IMR-90 (cell line): ENCODE results near the gene ZNF385C. TPM values are rescaled to one million over a fixed set of nuclear protein-coding genes. Genes with fewer than 3 reads are reported as not detected.

Experiments
- ATAC-seq: fragments of 200-7000 bp; cut with Tn5 transposase; 2 replicates; pipeline ENCODE4 v1.9.1; 2020; ENCODE audit warnings: low read depth, mild to moderate bottlenecking, moderate library complexity
- BruUV-seq: library from RNA; stranded (reverse); fragments of 400-500 nt; replicated peaks from 2 replicates; lab custom pipeline; 2021; lab: Mats Ljungman, UMichigan
- CTCF ChIA-PET: fragments of 300-600 bp; formaldehyde crosslinking; extraction: SDS; loops from one replicate; lab custom pipeline; 2021; ENCODE audit warnings: antibody characterized with exemption; lab: Yijun Ruan, JAX
- POLR2A ChIA-PET: fragments of 300-600 bp; sonication (Branson Sonifier 250); formaldehyde crosslinking; loops from one replicate; lab custom pipeline; 2022; ENCODE audit warnings: antibody characterized with exemption; ENCODE audit not compliant: unreplicated experiment; lab: Charles Lee
- DNase-seq: peaks from one replicate; pipeline ENCODE4 v3.0.0; 2013
- H2AFZ ChIP-seq: replicated peaks from 2 replicates; pipeline ENCODE3; 2013; ENCODE audit warnings: low read length, mild to moderate bottlenecking; ENCODE audit not compliant: poor library complexity
- H2AK5ac ChIP-seq: 2 replicates; pipeline ENCODE4 v1.6.1; 2013; ENCODE audit warnings: low read depth, low read length, inconsistent platforms
- H2AK9ac ChIP-seq: replicated peaks from 2 replicates; pipeline ENCODE3; 2013; ENCODE audit warnings: mild to moderate bottlenecking, low read depth, low read length, moderate library complexity; ENCODE audit not compliant: poor library complexity
- H2BK120ac ChIP-seq: 2 replicates; pipeline ENCODE4 v1.6.1; 2013; ENCODE audit warnings: low read depth, low read length, inconsistent platforms
- H2BK15ac ChIP-seq: 3 replicates; pipeline ENCODE4 v1.6.1; 2013; ENCODE audit warnings: low read depth, low read length, inconsistent platforms
- H2BK20ac ChIP-seq: 2 replicates; pipeline ENCODE4 v1.6.1; 2013; ENCODE audit warnings: low read depth, mild to moderate bottlenecking, inconsistent platforms, low read length, moderate library complexity
- H2BK5ac ChIP-seq: 2 replicates; pipeline ENCODE4 v1.6.1; 2013; ENCODE audit warnings: mild to moderate bottlenecking, low read depth, low read length, inconsistent platforms; ENCODE audit not compliant: poor library complexity, severe bottlenecking
- H3K14ac ChIP-seq: replicated peaks from 2 replicates; pipeline ENCODE4 v1.6.1; 2013; ENCODE audit warnings: low read depth, low read length, inconsistent platforms
- H3K18ac ChIP-seq: 2 replicates; pipeline ENCODE4 v1.6.1; 2013; ENCODE audit warnings: low read depth, low read length, control low read depth
- H3K23ac ChIP-seq: 2 replicates; pipeline ENCODE4 v1.6.1; 2013; ENCODE audit warnings: low read depth, low read length, inconsistent platforms
- H3K27ac ChIP-seq: 2 replicates; pipeline ENCODE4 v1.5.1; 2013; ENCODE audit warnings: mild to moderate bottlenecking, control low read depth, low read length; ENCODE audit not compliant: insufficient read depth
- H3K27me3 ChIP-seq: 2 replicates; pipeline ENCODE4 v1.6.1; 2013; ENCODE audit warnings: low read length; ENCODE audit not compliant: control insufficient read depth, insufficient read depth
- H3K36me3 ChIP-seq: 2 replicates; pipeline ENCODE4 v1.6.1; 2013; ENCODE audit warnings: low read length, mixed read lengths; ENCODE audit not compliant: control insufficient read depth, insufficient read depth
- H3K4ac ChIP-seq: 2 replicates; pipeline ENCODE4 v1.6.1; 2013; ENCODE audit warnings: low read depth, low read length, inconsistent platforms
- H3K4me1 ChIP-seq: 2 replicates; pipeline ENCODE4 v1.6.1; 2013; ENCODE audit warnings: low read length, mixed read lengths; ENCODE audit not compliant: control insufficient read depth, insufficient read depth
- H3K4me2 ChIP-seq: 2 replicates; pipeline ENCODE4 v1.6.1; 2013; ENCODE audit warnings: low read depth, mild to moderate bottlenecking, control low read depth, low read length, moderate library complexity
- H3K4me3 ChIP-seq: 2 replicates; pipeline ENCODE4 v1.5.1; 2013; ENCODE audit warnings: low read depth, mild to moderate bottlenecking, control low read depth, low read length, moderate library complexity; ENCODE audit not compliant: insufficient read depth
- H3K56ac ChIP-seq: 2 replicates; pipeline ENCODE4 v1.6.1; 2013; ENCODE audit warnings: low read length, inconsistent platforms; ENCODE audit not compliant: insufficient read depth; ENCODE audit errors: extremely low read depth
- H3K79me1 ChIP-seq, 2 experiments: 2 replicates each; pipeline ENCODE4 v1.6.1; 2013; ENCODE audit warnings: low read length in 2 of 2, inconsistent platforms in 1 of 2, low read depth in 1 of 2
- H3K9ac ChIP-seq: 2 replicates; pipeline ENCODE4 v1.6.1; 2013; ENCODE audit warnings: low read depth, low read length, control low read depth
- H3K9me1 ChIP-seq: 2 replicates; pipeline ENCODE4 v1.6.1; 2013; ENCODE audit warnings: low read length, inconsistent platforms; ENCODE audit not compliant: insufficient read depth
- H3K9me3 ChIP-seq: 2 replicates; pipeline ENCODE4 v1.6.1; 2013; ENCODE audit warnings: low read length; ENCODE audit not compliant: control insufficient read depth, insufficient read depth
- H4K20me1 ChIP-seq: 2 replicates; pipeline ENCODE4 v1.6.1; 2013; ENCODE audit warnings: low read length, inconsistent platforms; ENCODE audit not compliant: insufficient read depth
- H4K5ac ChIP-seq: 2 replicates; pipeline ENCODE4 v1.6.1; 2013; ENCODE audit warnings: mild to moderate bottlenecking, low read depth, low read length, control low read depth
- H4K8ac ChIP-seq, 2 experiments: 2 replicates each; pipeline ENCODE4 v1.6.1; 2013; ENCODE audit warnings: low read depth in 2 of 2, low read length in 2 of 2, control low read depth in 1 of 2, inconsistent platforms in 1 of 2
- H4K91ac ChIP-seq: 2 replicates; pipeline ENCODE4 v1.6.1; 2013; ENCODE audit warnings: low read depth, low read length, inconsistent platforms; ENCODE audit not compliant: insufficient read depth
- CEBPB ChIP-seq: IDR thresholded peaks from 2 replicates; pipeline ENCODE4 v1.6.1; 2012; ENCODE audit warnings: low read depth, low read length, improper control_type of control experiment
- CHD1 ChIP-seq: IDR thresholded peaks from 2 replicates; pipeline ENCODE4 v1.6.1; 2012; ENCODE audit warnings: low read depth, low read length, improper control_type of control experiment
- ELK1 ChIP-seq: fragments of 150-350 bp; IDR thresholded peaks from 2 replicates; pipeline ENCODE4 v1.6.1; 2016; ENCODE audit warnings: low read depth, mild to moderate bottlenecking, low read length, moderate library complexity, borderline replicate concordance
- MXI1 ChIP-seq: IDR thresholded peaks from 2 replicates; pipeline ENCODE4 v1.6.1; 2012; ENCODE audit warnings: low read depth, mild to moderate bottlenecking, low read length, moderate library complexity, borderline replicate concordance
- NFE2L2 ChIP-seq: fragments of 150-350 bp; IDR thresholded peaks from 2 replicates; pipeline ENCODE4 v1.6.1; 2016; ENCODE audit warnings: low read depth, mild to moderate bottlenecking, low read length
- RAD21 ChIP-seq: IDR thresholded peaks from 2 replicates; pipeline ENCODE4 v1.6.1; 2012; ENCODE audit warnings: low read length, improper control_type of control experiment
- whole genome bisulfite sequencing, 2 experiments: methylation state at CpG; one replicate each; pipeline versions ENCODE4 v1.1.5 to v1.1.7; 2013; ENCODE audit warnings: missing lambda C conversion rate in 2 of 2; ENCODE audit not compliant: insufficient read length in 1 of 2; ENCODE audit errors: extremely low coverage in 2 of 2; 5-methylcytosine and 5-hydroxymethylcytosine counted together
- dilution Hi-C: fragments of 300-500 bp; cut with HindIII; formaldehyde crosslinking; loops from one replicate; pipeline ENCODE4 v1.14.3; 2018; ENCODE audit warnings: low sequenced_read_pairs; ENCODE audit not compliant: unreplicated experiment
- in situ Hi-C: fragments of 300-500 bp; cut with MboI; formaldehyde crosslinking; loops from 3 replicates; pipeline ENCODE4 v1.14.3; 2019; ENCODE audit warnings: low sequenced_read_pairs, inconsistent platforms, mixed read lengths
- intact Hi-C: fragments of 100-400 bp; cut with micrococcal nuclease; formaldehyde crosslinking; loops from 2 replicates; pipeline ENCODE4 v1.10.0; 2022
- polyA plus RNA-seq, 3 experiments: library from polyadenylated mRNA; depleted of rRNA; stranded (reverse); fragments of >200 nt; gene quantifications; 2 replicates each; pipeline ENCODE4 v1.2.3, GENCODE V29; 2012; ENCODE audit warnings: low replicate concordance in 1 of 3
- total RNA-seq: library from RNA; depleted of rRNA; stranded (reverse); fragments of >200 nt; gene quantifications from 2 replicates; pipeline ENCODE4 v1.2.3, GENCODE V29; 2012
- TF ChIP-seq, protein P1 (sequence below): conservative IDR thresholded peaks from 2 replicates; pipeline ENCODE4 v1.5.1; 2012; ENCODE audit warnings: mild to moderate bottlenecking, low read depth, low read length, improper control_type of control experiment

ZNF385C gene
- total and polyA plus RNA-seq, 2 of the 4 experiments (the other 2 are of a cell fraction), result not detected

GRCh38 chr17:41984454-41984853, 113.8 kb downstream of the ZNF385C start:
- Histone ChIP-seq H3K27ac (no peak overlapping the region), H3K4me1 (no peaks in the 10 kb centered on the region), H2BK120ac (no peak overlapping the region), H2BK15ac (no peak overlapping the region), H2BK20ac (no peak overlapping the region), H2BK5ac (no peak overlapping the region), H4K5ac (no peak overlapping the region), H3K56ac (no peak overlapping the region), H3K9me1 (no peaks in the 10 kb centered on the region), H3K9me3 (no peaks in the 10 kb centered on the region), H3K4ac (no peak overlapping the region), H3K4me3 (no peak overlapping the region), H2AK9ac (no peak overlapping the region), H4K8ac (no peak overlapping the region), H3K4me2 (no peak overlapping the region), H3K18ac (no peak overlapping the region), H3K23ac (no peak overlapping the region), H3K79me1 (peaks cover 13 to 32% of the 10 kb centered on the region in 2 experiments), H4K91ac (no peak overlapping the region), H3K36me3 (peaks cover 62% of the 10 kb centered on the region), H2AK5ac (no peak overlapping the region), H4K20me1 (no peaks in the 10 kb centered on the region), H3K27me3 (no peaks in the 10 kb centered on the region), H3K14ac (no peak overlapping the region), H3K9ac (no peak overlapping the region), H2AFZ (no peak overlapping the region)
- in situ Hi-C loops, result no loop called here
- ChIA-PET POLR2A (no interaction called here), CTCF (no interaction called here)
- DNase-seq (no peak), ATAC-seq (no peak)
- dilution Hi-C loops, result no loop called here
- intact Hi-C loops, result no loop called here
- no CpG with 5 or more reads among the region's 8 CpGs for WGBS, 2 experiments
- TF ChIP-seq NFE2L2 (no peak), MXI1 (no peak), RAD21 (no peak), ELK1 (no peak), CEBPB (no peak), CHD1 (no peak)
- TF ChIP-seq, protein P1, sequence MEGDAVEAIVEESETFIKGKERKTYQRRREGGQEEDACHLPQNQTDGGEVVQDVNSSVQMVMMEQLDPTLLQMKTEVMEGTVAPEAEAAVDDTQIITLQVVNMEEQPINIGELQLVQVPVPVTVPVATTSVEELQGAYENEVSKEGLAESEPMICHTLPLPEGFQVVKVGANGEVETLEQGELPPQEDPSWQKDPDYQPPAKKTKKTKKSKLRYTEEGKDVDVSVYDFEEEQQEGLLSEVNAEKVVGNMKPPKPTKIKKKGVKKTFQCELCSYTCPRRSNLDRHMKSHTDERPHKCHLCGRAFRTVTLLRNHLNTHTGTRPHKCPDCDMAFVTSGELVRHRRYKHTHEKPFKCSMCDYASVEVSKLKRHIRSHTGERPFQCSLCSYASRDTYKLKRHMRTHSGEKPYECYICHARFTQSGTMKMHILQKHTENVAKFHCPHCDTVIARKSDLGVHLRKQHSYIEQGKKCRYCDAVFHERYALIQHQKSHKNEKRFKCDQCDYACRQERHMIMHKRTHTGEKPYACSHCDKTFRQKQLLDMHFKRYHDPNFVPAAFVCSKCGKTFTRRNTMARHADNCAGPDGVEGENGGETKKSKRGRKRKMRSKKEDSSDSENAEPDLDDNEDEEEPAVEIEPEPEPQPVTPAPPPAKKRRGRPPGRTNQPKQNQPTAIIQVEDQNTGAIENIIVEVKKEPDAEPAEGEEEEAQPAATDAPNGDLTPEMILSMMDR, result no peak
- BruUV-seq, result no TSS peak
